GM23248 (cell line): ENCODE measurements around the gene MPPED2. TPM values are rescaled to one million over a fixed set of nuclear protein-coding genes. Genes with fewer than 3 reads are reported as not detected.

Experiments
- DNase-seq: peaks from one replicate; pipeline ENCODE4 v3.0.0-alpha.2; 2015
- H2AFZ ChIP-seq: fragments of 200-600 bp; sonication (generic); 2 replicates; pipeline ENCODE4 v1.6.1; 2016; ENCODE audit warnings: antibody characterized with exemption
- H3F3A ChIP-seq: fragments of 200-600 bp; sonication (generic); 2 replicates; pipeline ENCODE4 v1.6.1; 2016; ENCODE audit warnings: mild to moderate bottlenecking, antibody characterized with exemption, mixed run types; ENCODE audit not compliant: insufficient read depth
- H3K27ac ChIP-seq: fragments of 200-600 bp; sonication (generic); 2 replicates; pipeline ENCODE4 v1.5.1; 2016; ENCODE audit warnings: mild to moderate bottlenecking
- H3K27me3 ChIP-seq: fragments of 200-600 bp; sonication (generic); replicated peaks from 2 replicates; pipeline ENCODE4 v1.6.1; 2016; ENCODE audit warnings: mild to moderate bottlenecking; ENCODE audit not compliant: insufficient read depth
- H3K36me3 ChIP-seq: fragments of 200-600 bp; sonication (generic); 2 replicates; pipeline ENCODE4 v1.6.1; 2016; ENCODE audit warnings: low read depth, mild to moderate bottlenecking
- H3K4me1 ChIP-seq: fragments of 200-600 bp; sonication (generic); 2 replicates; pipeline ENCODE4 v1.6.1; 2016; ENCODE audit warnings: mild to moderate bottlenecking; ENCODE audit not compliant: insufficient read depth
- H3K4me2 ChIP-seq: fragments of 200-600 bp; sonication (generic); one replicate; pipeline ENCODE4 v1.6.1; 2016; ENCODE audit warnings: mild to moderate bottlenecking; ENCODE audit not compliant: unreplicated experiment
- H3K4me3 ChIP-seq: fragments of 200-600 bp; sonication (generic); 2 replicates; pipeline ENCODE4 v1.5.1; 2016; ENCODE audit warnings: mild to moderate bottlenecking
- H3K79me2 ChIP-seq: fragments of 200-600 bp; sonication (generic); 2 replicates; pipeline ENCODE4 v1.6.1; 2016; ENCODE audit warnings: mild to moderate bottlenecking; ENCODE audit not compliant: insufficient read depth
- H3K9ac ChIP-seq: fragments of 200-600 bp; sonication (generic); 2 replicates; pipeline ENCODE4 v1.6.1; 2016; ENCODE audit warnings: mild to moderate bottlenecking
- H3K9me2 ChIP-seq: fragments of 200-600 bp; sonication (generic); 2 replicates; pipeline ENCODE4 v1.6.1; 2016; ENCODE audit warnings: mixed run types, mild to moderate bottlenecking, moderate library complexity; ENCODE audit not compliant: insufficient read depth
- H3K9me3 ChIP-seq: fragments of 200-600 bp; sonication (generic); one replicate; pipeline ENCODE4 v1.6.1; 2017; ENCODE audit warnings: low read depth
- H4K20me1 ChIP-seq: fragments of 200-600 bp; sonication (generic); 2 replicates; pipeline ENCODE4 v1.6.0; 2016; ENCODE audit not compliant: insufficient read depth
- EZH2 ChIP-seq: fragments of 200-600 bp; sonication (generic); IDR thresholded peaks from 2 replicates; pipeline ENCODE4 v1.6.1; 2018; ENCODE audit warnings: antibody characterized with exemption, mild to moderate bottlenecking; ENCODE audit not compliant: insufficient read depth, poor library complexity, severe bottlenecking
- EZH2phosphoT487 ChIP-seq: fragments of 200-600 bp; sonication (generic); IDR thresholded peaks from 2 replicates; pipeline ENCODE4 v1.6.1; 2018; ENCODE audit warnings: antibody characterized with exemption, moderate library complexity, mild to moderate bottlenecking, low read depth; ENCODE audit not compliant: insufficient read depth
- WGBS, 2 experiments: methylation state at CpG; one replicate each; pipeline ENCODE4 v1.1.6; 2015 to 2017; ENCODE audit warnings: low lambda C conversion rate in 2 of 2, low coverage in 1 of 2; ENCODE audit errors: missing lambda C conversion rate in 2 of 2; 5-methylcytosine and 5-hydroxymethylcytosine counted together
- in situ Hi-C: fragments of 300-500 bp; cut with MboI; formaldehyde crosslinking; loops from 2 replicates; pipeline ENCODE4 v1.15.0; 2020
- polyA plus RNA-seq: library from polyadenylated mRNA; unstranded; fragments of >200 nt; fragmentation: Nextera tagmentation; extraction: Ambion mirVana; gene quantifications from 2 replicates; pipeline ENCODE4 v1.2.1, GENCODE V29; 2016
- total RNA-seq: library from RNA; depleted of rRNA; stranded (reverse); fragments of >200 nt; shearing (Covaris generic); gene quantifications from 2 replicates; pipeline ENCODE4 v1.2.3, GENCODE V29; 2014

MPPED2 gene
- total and polyA plus RNA-seq, 2 experiments from 2014 or later, result not detected

DNA sequence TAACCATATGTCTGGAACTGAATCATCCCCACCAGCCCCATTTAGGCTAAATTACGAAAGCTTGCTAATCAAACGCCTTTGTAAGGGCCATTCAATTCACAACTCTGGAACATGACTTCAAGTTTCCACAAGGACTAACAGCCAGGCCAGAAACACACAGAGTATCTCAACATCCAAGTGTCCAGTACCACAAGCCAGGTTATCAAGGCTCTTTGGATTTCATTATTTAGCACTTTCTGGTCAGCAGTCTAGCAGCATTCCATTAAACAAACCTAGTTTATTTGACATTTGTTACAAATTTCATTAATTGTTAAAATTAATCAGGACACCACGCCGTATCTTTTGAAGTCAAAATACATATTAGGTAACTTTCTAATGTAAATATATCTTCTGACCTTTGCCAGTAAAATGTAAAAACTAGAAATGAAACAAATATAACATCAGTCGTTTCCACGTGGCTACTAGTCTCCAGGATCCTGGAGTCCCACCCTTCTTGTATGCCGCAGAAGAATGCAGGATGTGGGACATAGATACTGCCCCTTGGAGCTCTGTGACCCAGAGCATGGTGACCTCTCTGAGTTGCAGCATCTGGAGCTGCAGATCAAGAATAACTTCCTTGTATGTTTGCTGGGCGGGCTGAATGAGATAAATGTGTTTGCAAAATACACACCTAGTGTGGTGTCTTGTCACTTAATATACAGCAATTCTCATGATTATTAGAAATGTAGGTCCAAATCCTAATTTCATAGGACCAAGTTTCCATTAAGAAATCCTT is 64.7 kb downstream of the MPPED2 start:
- no peaks in the 10 kb centered on the region for H3K9me3 ChIP-seq
- no peak overlapping the region for H3K27ac ChIP-seq
- H3K4me1 ChIP-seq, result no peaks in the 10 kb centered on the region
- no peak overlapping the region for H2AFZ ChIP-seq
- no peak overlapping the region for H3K4me2 ChIP-seq
- in situ Hi-C loops, result no loop called here
- 48 to 50% methylated on average over 8 of the region's 8 CpGs for WGBS, 2 experiments
- H3K9me2 ChIP-seq, result no peaks in the 10 kb centered on the region
- no peaks in the 10 kb centered on the region for H3F3A ChIP-seq
- no peaks in the 10 kb centered on the region for H4K20me1 ChIP-seq
- TF ChIP-seq EZH2 (no peak), EZH2phosphoT487 (no peak)
- DNase-seq, result no peak
- H3K4me3 ChIP-seq, result no peak overlapping the region
- no peaks in the 10 kb centered on the region for H3K27me3 ChIP-seq
- no peak overlapping the region for H3K9ac ChIP-seq
- no peaks in the 10 kb centered on the region for H3K79me2 ChIP-seq
- H3K36me3 ChIP-seq, result no peaks in the 10 kb centered on the region

DNA sequence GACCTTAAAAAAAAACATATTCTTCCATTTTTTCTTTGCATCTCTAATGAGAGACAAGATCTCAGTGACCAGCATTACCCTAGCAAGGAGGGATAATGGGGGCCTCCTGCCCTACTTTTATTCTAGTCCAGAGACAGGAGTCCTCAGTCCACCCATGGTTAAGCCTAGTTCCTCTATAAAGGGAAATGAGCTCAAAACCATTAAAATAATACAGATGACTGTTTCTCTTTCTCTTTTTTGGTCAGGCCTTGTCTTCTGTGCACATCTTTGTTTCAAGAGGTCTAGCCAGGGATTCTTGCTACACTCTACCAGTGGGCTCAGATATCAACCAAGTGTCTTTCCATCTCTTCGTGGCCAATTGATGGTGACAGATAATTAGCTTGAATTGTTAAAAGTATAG is 73.1 kb downstream of the MPPED2 start:
- 14 to 30% methylated on average over 1 of the region's 1 CpG for WGBS, 2 experiments
- in situ Hi-C loops, result no loop called here

DNA sequence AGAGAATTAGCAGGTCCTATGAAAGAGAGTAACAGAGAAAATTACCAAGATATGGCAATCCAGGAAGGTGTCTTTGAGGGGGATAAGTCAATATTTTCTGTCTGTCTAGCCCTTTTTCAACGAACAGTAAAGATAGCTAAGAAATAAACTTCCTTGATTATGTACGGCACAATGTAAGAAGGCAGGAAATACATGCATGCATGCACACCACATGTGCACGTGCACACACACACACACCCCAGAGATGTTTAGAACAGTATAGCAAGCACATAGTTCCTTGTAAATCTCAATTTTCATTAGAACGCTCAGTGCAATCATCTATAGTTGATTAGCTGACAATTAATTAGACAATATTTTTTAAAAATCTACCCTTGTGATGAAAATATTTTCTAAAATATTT is 74.7 kb downstream of the MPPED2 start:
- Histone ChIP-seq H3F3A (no peaks in the 10 kb centered on the region), H3K27ac (no peak overlapping the region), H3K36me3 (no peaks in the 10 kb centered on the region), H3K4me2 (no peak overlapping the region), H3K4me3 (no peak overlapping the region), H3K9me2 (no peaks in the 10 kb centered on the region), H3K4me1 (no peaks in the 10 kb centered on the region), H4K20me1 (no peaks in the 10 kb centered on the region), H3K79me2 (no peaks in the 10 kb centered on the region), H3K9me3 (no peaks in the 10 kb centered on the region), H2AFZ (no peak overlapping the region), H3K9ac (no peak overlapping the region), H3K27me3 (no peaks in the 10 kb centered on the region)
- DNase-seq, result no peak
- no peak for TF ChIP-seq EZH2
- no peak for TF ChIP-seq EZH2phosphoT487
- in situ Hi-C loops, result no loop called here
- WGBS, 2 experiments, result 31 to 36% methylated on average over 4 of the region's 4 CpGs

More for the DNA sequence above, 73.1 kb downstream of the MPPED2 start:
- Histone ChIP-seq H3K9me3 (no peaks in the 10 kb centered on the region), H3K79me2 (no peaks in the 10 kb centered on the region), H3K27me3 (no peaks in the 10 kb centered on the region), H3K36me3 (no peaks in the 10 kb centered on the region), H4K20me1 (no peaks in the 10 kb centered on the region), H3K9ac (no peak overlapping the region), H3K9me2 (no peaks in the 10 kb centered on the region), H3K4me2 (no peak overlapping the region), H3K4me1 (no peaks in the 10 kb centered on the region), H3K27ac (no peak overlapping the region), H2AFZ (no peak overlapping the region), H3K4me3 (no peak overlapping the region), H3F3A (no peaks in the 10 kb centered on the region)
- DNase-seq, result no peak
- TF ChIP-seq EZH2, result no peak
- TF ChIP-seq EZH2phosphoT487, result no peak

DNA sequence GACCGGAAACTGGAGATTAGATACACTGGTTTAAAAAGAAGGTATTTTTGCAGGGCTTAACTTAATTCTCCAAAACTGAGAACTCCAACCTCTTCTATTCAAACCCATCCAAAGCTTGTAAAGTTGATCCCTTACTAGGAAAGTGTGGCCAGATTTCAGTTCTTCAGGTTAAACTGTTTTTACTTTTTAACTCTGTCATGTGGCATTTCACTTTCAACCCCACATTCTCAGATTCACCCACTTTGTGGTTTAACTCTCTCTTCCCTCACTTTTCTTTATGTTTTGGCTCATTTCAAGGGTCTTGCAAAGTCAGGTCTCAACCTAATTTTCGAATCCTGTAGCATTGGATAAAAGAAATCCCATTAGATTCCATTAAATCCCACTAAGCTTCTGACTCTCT is 75.4 kb downstream of the MPPED2 start:
- H4K20me1 ChIP-seq, result no peaks in the 10 kb centered on the region
- no peaks in the 10 kb centered on the region for H3F3A ChIP-seq
- no peaks in the 10 kb centered on the region for H3K79me2 ChIP-seq
- H3K36me3 ChIP-seq, result no peaks in the 10 kb centered on the region
- in situ Hi-C loops, result no loop called here
- TF ChIP-seq EZH2 (no peak), EZH2phosphoT487 (no peak)
- no peak overlapping the region for H3K4me2 ChIP-seq
- H3K27me3 ChIP-seq, result no peaks in the 10 kb centered on the region
- no peak overlapping the region for H2AFZ ChIP-seq
- H3K9me2 ChIP-seq, result no peaks in the 10 kb centered on the region
- no peak overlapping the region for H3K27ac ChIP-seq
- H3K9me3 ChIP-seq, result no peaks in the 10 kb centered on the region
- H3K9ac ChIP-seq, result no peak overlapping the region
- no peaks in the 10 kb centered on the region for H3K4me1 ChIP-seq
- H3K4me3 ChIP-seq, result no peak overlapping the region
- WGBS, 2 experiments, result 44 to 49% methylated on average over 2 of the region's 2 CpGs
- no peak for DNase-seq

DNA sequence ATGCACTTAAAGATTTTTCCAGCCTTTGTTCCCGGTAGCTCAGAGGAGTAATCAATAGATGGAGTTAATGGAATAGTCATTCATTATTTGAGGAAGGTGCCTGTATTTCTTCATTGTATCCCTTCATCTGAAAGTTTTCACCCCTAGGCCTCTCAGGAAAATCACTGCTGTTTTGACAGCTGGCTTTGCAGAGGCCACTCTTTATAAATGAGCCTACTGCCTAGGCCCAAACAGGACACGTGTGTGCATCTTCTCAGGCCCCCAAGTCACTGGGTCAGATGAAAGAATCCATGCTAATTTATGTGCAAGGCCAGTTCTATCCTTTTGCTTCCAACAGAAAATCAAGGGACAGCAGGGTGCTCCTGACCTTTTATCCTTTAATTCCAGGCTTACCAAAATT is 76.8 kb downstream of the MPPED2 start:
- Histone ChIP-seq H3K9ac (no peak overlapping the region), H3K9me3 (no peaks in the 10 kb centered on the region), H3K27ac (no peak overlapping the region), H3K79me2 (no peaks in the 10 kb centered on the region), H3F3A (no peaks in the 10 kb centered on the region), H3K4me2 (no peak overlapping the region), H3K36me3 (no peaks in the 10 kb centered on the region), H3K4me1 (no peaks in the 10 kb centered on the region), H3K9me2 (no peaks in the 10 kb centered on the region), H3K4me3 (no peak overlapping the region), H2AFZ (no peak overlapping the region), H3K27me3 (no peaks in the 10 kb centered on the region), H4K20me1 (no peaks in the 10 kb centered on the region)
- DNase-seq, result no peak
- TF ChIP-seq EZH2phosphoT487, result no peak
- no peak for TF ChIP-seq EZH2
- WGBS, 2 experiments, result 38 to 40% methylated on average over 2 of the region's 2 CpGs
- in situ Hi-C loops, result no loop called here
